ENCODE measurements around the gene GNAL.

GNAL gene

DNA sequence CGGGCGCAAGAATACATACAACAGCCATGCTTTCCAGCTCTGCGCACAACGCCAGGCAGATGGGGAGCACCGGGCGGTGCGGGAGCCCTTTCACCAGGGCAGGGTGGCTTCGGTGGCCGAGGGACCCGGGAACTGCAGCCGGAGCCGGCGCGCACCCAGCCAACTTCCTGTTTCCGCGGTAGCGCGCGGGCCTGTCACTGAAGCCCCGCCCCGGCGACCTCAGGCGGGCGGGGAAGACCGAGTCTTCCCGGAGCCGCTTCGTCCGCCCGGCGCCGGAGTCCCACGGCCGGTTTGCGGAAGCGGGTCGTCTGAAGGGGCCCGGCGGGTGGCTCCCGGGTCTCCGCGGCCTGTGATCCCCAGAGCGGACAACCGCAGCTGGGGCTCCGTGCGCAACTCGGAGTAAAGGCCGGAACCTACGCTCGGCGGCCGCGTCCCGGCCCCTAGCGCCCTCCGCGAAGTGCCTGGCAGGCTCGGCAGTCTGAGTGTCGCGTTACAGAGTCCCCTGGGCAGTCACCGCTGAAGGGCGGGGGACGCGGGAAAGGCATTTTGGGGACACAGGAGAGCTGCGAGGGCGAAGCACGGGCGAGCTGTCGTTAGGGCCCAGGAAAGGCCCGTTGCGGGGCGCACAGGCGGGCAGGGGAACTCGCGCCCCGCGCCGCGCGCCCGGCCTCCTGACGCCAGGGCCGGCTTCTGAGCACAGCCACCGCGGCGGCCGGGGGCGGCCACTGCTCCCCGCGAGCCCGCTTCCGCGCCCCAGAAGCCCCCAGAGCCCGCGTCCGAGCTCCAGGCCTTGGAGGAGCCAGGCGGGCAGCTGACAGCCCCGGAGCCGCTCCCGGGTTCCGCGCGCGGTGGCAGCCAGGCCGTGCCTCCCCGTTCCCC is 219.4 kb downstream of the GNAL start, which contains the start of gene MPPE1:
Gene MPPE1 (minus strand): TSS at position 136 of the 879 bp plus-strand sequence. CDS start 11,053 bp downstream, outside the sequence.
- 0 out of 2 replicates have a peak, but pooled peaks cover 4% of the 10 kb centered on the region for H3K4me1 ChIP-seq (ENCODE audit: control insufficient read depth, insufficient read depth, low read length)
- H3K36me3 ChIP-seq (ENCODE audit: control insufficient read depth in 2 of 2, insufficient read depth in 1 of 2, low read length in 2 of 2): peaks cover 6 to 10% of the 10 kb centered on the region in 2 experiments; a peak in 2 of 3 replicates
- H3K4me3 ChIP-seq (ENCODE audit: low read depth, low read length): peak within 1 kb of the TSS; percentile 73
- no peaks in the 10 kb centered on the region for H3K9me3 ChIP-seq (ENCODE audit: control insufficient read depth, insufficient read depth, low read depth, low read length)
- ChIA-PET CTCF (interaction anchor here (0.5 to 1.0 kb wide), 3 partner anchors 25 to 87 kb away, joined by 3 to 4 read pairs (median 3); no protein-coding TSS in a partner anchor), POLR2A (interaction anchor here (1.0 to 1.9 kb wide), 4 partner anchors 13 to 220 kb away, joined by 3 to 8 read pairs (median 6); partner anchors contain the start of genes GNAL and IMPA2)
- peak within 1 kb of the TSS; percentile 96 for H3K27ac ChIP-seq (ENCODE audit: extremely low read depth, low read depth, low read length)
- 0 out of 2 replicates have a peak, but pooled peaks have one; percentile 24 for TF ChIP-seq ZNF596 (tag by site-specific recombination; IDR thresholded peaks at IDR 0.05)
- TF ChIP-seq ZNF501 (tag by site-specific recombination; IDR thresholded peaks at IDR 0.05): peak; percentile 89
- TF ChIP-seq ZNF529 (tag by site-specific recombination; IDR thresholded peaks at IDR 0.05; ENCODE audit: insufficient replicate concordance): no peak
- TF ChIP-seq PRDM6 (tag by site-specific recombination; IDR thresholded peaks at IDR 0.05): no peak
- no peak for TF ChIP-seq ZNF140 (tag by site-specific recombination; IDR thresholded peaks at IDR 0.05)
- 0 out of 2 replicates have a peak, but pooled peaks have one; percentile 38 for TF ChIP-seq BCL11B (tag by site-specific recombination; IDR thresholded peaks at IDR 0.05; ENCODE audit: low read depth)
- TF ChIP-seq, protein P1, sequence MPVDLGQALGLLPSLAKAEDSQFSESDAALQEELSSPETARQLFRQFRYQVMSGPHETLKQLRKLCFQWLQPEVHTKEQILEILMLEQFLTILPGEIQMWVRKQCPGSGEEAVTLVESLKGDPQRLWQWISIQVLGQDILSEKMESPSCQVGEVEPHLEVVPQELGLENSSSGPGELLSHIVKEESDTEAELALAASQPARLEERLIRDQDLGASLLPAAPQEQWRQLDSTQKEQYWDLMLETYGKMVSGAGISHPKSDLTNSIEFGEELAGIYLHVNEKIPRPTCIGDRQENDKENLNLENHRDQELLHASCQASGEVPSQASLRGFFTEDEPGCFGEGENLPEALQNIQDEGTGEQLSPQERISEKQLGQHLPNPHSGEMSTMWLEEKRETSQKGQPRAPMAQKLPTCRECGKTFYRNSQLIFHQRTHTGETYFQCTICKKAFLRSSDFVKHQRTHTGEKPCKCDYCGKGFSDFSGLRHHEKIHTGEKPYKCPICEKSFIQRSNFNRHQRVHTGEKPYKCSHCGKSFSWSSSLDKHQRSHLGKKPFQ (tag by site-specific recombination; IDR thresholded peaks at IDR 0.05): no peak
- TF ChIP-seq ZBTB49 (tag by site-specific recombination; IDR thresholded peaks at IDR 0.05; ENCODE audit: low read depth): no peak
- TF ChIP-seq, protein P2, sequence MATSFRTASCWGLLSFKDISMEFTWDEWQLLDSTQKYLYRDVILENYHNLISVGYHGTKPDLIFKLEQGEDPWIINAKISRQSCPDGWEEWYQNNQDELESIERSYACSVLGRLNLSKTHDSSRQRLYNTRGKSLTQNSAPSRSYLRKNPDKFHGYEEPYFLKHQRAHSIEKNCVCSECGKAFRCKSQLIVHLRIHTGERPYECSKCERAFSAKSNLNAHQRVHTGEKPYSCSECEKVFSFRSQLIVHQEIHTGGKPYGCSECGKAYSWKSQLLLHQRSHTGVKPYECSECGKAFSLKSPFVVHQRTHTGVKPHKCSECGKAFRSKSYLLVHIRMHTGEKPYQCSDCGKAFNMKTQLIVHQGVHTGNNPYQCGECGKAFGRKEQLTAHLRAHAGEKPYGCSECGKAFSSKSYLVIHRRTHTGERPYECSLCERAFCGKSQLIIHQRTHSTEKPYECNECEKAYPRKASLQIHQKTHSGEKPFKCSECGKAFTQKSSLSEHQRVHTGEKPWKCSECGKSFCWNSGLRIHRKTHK (tag by site-specific recombination; IDR thresholded peaks at IDR 0.05): no peak
- TF ChIP-seq PRDM1 (tag by site-specific recombination; IDR thresholded peaks at IDR 0.05): no peak
- TF ChIP-seq ZNF324 (tag by site-specific recombination; IDR thresholded peaks at IDR 0.05): no peak
- TF ChIP-seq ZNF354C (tag by site-specific recombination; IDR thresholded peaks at IDR 0.05; ENCODE audit: borderline replicate concordance, low read depth): no peak
- peak; percentile 59; the same call in 1 of the 2 replicates for TF ChIP-seq ZNF76 (tag by site-specific recombination; IDR thresholded peaks at IDR 0.05; ENCODE audit: borderline replicate concordance, low read depth)
- TF ChIP-seq, protein P3, sequence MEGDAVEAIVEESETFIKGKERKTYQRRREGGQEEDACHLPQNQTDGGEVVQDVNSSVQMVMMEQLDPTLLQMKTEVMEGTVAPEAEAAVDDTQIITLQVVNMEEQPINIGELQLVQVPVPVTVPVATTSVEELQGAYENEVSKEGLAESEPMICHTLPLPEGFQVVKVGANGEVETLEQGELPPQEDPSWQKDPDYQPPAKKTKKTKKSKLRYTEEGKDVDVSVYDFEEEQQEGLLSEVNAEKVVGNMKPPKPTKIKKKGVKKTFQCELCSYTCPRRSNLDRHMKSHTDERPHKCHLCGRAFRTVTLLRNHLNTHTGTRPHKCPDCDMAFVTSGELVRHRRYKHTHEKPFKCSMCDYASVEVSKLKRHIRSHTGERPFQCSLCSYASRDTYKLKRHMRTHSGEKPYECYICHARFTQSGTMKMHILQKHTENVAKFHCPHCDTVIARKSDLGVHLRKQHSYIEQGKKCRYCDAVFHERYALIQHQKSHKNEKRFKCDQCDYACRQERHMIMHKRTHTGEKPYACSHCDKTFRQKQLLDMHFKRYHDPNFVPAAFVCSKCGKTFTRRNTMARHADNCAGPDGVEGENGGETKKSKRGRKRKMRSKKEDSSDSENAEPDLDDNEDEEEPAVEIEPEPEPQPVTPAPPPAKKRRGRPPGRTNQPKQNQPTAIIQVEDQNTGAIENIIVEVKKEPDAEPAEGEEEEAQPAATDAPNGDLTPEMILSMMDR (tag by site-specific recombination; IDR thresholded peaks at IDR 0.05): peak; percentile 61
- no peak for TF ChIP-seq SETDB1 (IDR thresholded peaks at IDR 0.05; ENCODE audit: insufficient read length, low read length)
- TF ChIP-seq, protein P4, sequence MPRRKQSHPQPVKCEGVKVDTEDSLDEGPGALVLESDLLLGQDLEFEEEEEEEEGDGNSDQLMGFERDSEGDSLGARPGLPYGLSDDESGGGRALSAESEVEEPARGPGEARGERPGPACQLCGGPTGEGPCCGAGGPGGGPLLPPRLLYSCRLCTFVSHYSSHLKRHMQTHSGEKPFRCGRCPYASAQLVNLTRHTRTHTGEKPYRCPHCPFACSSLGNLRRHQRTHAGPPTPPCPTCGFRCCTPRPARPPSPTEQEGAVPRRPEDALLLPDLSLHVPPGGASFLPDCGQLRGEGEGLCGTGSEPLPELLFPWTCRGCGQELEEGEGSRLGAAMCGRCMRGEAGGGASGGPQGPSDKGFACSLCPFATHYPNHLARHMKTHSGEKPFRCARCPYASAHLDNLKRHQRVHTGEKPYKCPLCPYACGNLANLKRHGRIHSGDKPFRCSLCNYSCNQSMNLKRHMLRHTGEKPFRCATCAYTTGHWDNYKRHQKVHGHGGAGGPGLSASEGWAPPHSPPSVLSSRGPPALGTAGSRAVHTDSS (tag by site-specific recombination; IDR thresholded peaks at IDR 0.05): no peak
- no peak for TF ChIP-seq ZNF48 (tag by site-specific recombination; IDR thresholded peaks at IDR 0.05)
- TF ChIP-seq BCL11A (tag by site-specific recombination; IDR thresholded peaks at IDR 0.05; ENCODE audit: low read depth): no peak
- TF ChIP-seq ZNF692 (tag by site-specific recombination; IDR thresholded peaks at IDR 0.05): peak; percentile 42
- TF ChIP-seq OVOL3 (tag by site-specific recombination; IDR thresholded peaks at IDR 0.05): 0 out of 2 replicates have a peak, but pooled peaks have one; percentile 11
- no peak; the same call in 1 of the 2 replicates for TF ChIP-seq ZBTB1 (tag by site-specific recombination; IDR thresholded peaks at IDR 0.05)

Measured in HEK293 (cell line).